Activated T-cell treated with anti-CD3 and anti-CD28 coated beads, Interleukin-2, amount 50 U/mL, for 4 hours (primary cell): ENCODE measurements around the gene LRTM2. TPM values are rescaled to one million over a fixed set of nuclear protein-coding genes. Genes with fewer than 3 reads are reported as not detected.
A peak's percentile ranks its signal among the peaks of the same experiment; 100 is the strongest.

Experiments used
- ATAC-seq, 2 donors: fragments of 200-7000 bp; cut with Tn5 transposase; one replicate each; pipeline ENCODE4 v1.10.0; 2021
- DNase-seq: peaks from one replicate; pipeline ENCODE4 v3.0.0-alpha.2; 2020
- H3K27me3 Mint-ChIP-seq: one replicate; pipeline ENCODE4 v1.8.0; 2021; ENCODE audit warnings: low read depth, mixed read lengths
- H3K36me3 Mint-ChIP-seq: one replicate; pipeline ENCODE4 v1.8.0; 2022; ENCODE audit warnings: mixed read lengths; ENCODE audit not compliant: insufficient read depth
- H3K4me1 Mint-ChIP-seq: one replicate; pipeline ENCODE4 v1.8.0; 2021; ENCODE audit warnings: low read depth, mixed read lengths
- H3K4me3 Mint-ChIP-seq: one replicate; pipeline ENCODE4 v1.8.0; 2021; ENCODE audit warnings: mild to moderate bottlenecking, moderate library complexity, mixed read lengths
- H3K9me3 Mint-ChIP-seq: one replicate; pipeline ENCODE4 v1.8.0; 2021; ENCODE audit warnings: mixed read lengths
- total RNA-seq, 3 donors: library from RNA; stranded (reverse); gene quantifications; one replicate each; pipeline ENCODE4 v1.2.1, GENCODE V29; 2021

LRTM2 gene
- total RNA-seq, 3 donors from 2014 or later, result 0.08 to 0.34 (median 0.27) TPM

GRCh38 chr12:1804545-1805332, 15.6 kb upstream of the LRTM2 start:
- ATAC-seq (peak; percentile 97 to 98), DNase-seq (peak; percentile 82)
- Mint-ChIP-seq H3K4me3 (no peak overlapping the region), H3K9me3 (peaks cover 4% of the 10 kb centered on the region), H3K27me3 (no peaks in the 10 kb centered on the region), H3K36me3 (no peaks in the 10 kb centered on the region), H3K4me1 (peaks cover 11% of the 10 kb centered on the region)

- Mint-ChIP-seq H3K4me3 (no peak overlapping the region), H3K4me1 (peaks cover 16% of the 10 kb centered on the region), H3K9me3 (peaks cover 4% of the 10 kb centered on the region), H3K36me3 (no peaks in the 10 kb centered on the region), H3K27me3 (no peaks in the 10 kb centered on the region)
- ATAC-seq (no peak), DNase-seq (no peak)
Observed at GRCh38 chr12:1805441-1806081, 14.8 kb upstream of the LRTM2 start.

GRCh38 chr12:1806301-1807086, 13.9 kb upstream of the LRTM2 start:
- ATAC-seq (no peak), DNase-seq (no peak)
- Mint-ChIP-seq H3K36me3 (no peaks in the 10 kb centered on the region), H3K27me3 (no peaks in the 10 kb centered on the region), H3K9me3 (peaks cover 4% of the 10 kb centered on the region), H3K4me1 (peaks cover 16% of the 10 kb centered on the region), H3K4me3 (no peak overlapping the region)

GRCh38 chr12:1807087-1807860, 13.1 kb upstream of the LRTM2 start:
- Mint-ChIP-seq H3K4me1 (peaks cover 16% of the 10 kb centered on the region), H3K36me3 (no peaks in the 10 kb centered on the region), H3K27me3 (no peaks in the 10 kb centered on the region), H3K4me3 (no peak overlapping the region), H3K9me3 (peaks cover 4% of the 10 kb centered on the region)
- DNase-seq (no peak), ATAC-seq (no peak)

- no peaks in the 10 kb centered on the region for H3K27me3 Mint-ChIP-seq
- peaks cover 16% of the 10 kb centered on the region for H3K4me1 Mint-ChIP-seq
- ATAC-seq (no peak), DNase-seq (no peak)
- peaks cover 4% of the 10 kb centered on the region for H3K9me3 Mint-ChIP-seq
- H3K36me3 Mint-ChIP-seq, result no peaks in the 10 kb centered on the region
- no peak overlapping the region for H3K4me3 Mint-ChIP-seq
Observed at GRCh38 chr12:1808036-1808797, 12.1 kb upstream of the LRTM2 start.

- no peaks in the 10 kb centered on the region for H3K36me3 Mint-ChIP-seq
- no peaks in the 10 kb centered on the region for H3K27me3 Mint-ChIP-seq
- H3K4me1 Mint-ChIP-seq, result peaks cover 16% of the 10 kb centered on the region
- peaks cover 4% of the 10 kb centered on the region for H3K9me3 Mint-ChIP-seq
- ATAC-seq (no peak), DNase-seq (no peak)
- no peak overlapping the region for H3K4me3 Mint-ChIP-seq
Observed at GRCh38 chr12:1808798-1809480, 11.4 kb upstream of the LRTM2 start.

- Mint-ChIP-seq H3K4me3 (no peak overlapping the region), H3K27me3 (peaks cover 2% of the 10 kb centered on the region), H3K4me1 (peaks cover 12% of the 10 kb centered on the region), H3K9me3 (no peaks in the 10 kb centered on the region), H3K36me3 (no peaks in the 10 kb centered on the region)
- ATAC-seq, result no peak
- DNase-seq, result no peak
Observed at GRCh38 chr12:1809591-1810190, 10.7 kb upstream of the LRTM2 start.

GRCh38 chr12:1810201-1810930, 10.0 kb upstream of the LRTM2 start:
- ATAC-seq (no peak), DNase-seq (no peak)
- Mint-ChIP-seq H3K36me3 (no peaks in the 10 kb centered on the region), H3K27me3 (peaks cover 2% of the 10 kb centered on the region), H3K4me3 (peak overlapping the region; percentile 31), H3K9me3 (no peaks in the 10 kb centered on the region), H3K4me1 (peaks cover 10% of the 10 kb centered on the region)

GRCh38 chr12:1810931-1811280, 9.5 kb upstream of the LRTM2 start:
- peak overlapping the region; percentile 31 for H3K4me3 Mint-ChIP-seq
- ATAC-seq, result no peak
- peaks cover 2% of the 10 kb centered on the region for H3K27me3 Mint-ChIP-seq
- DNase-seq, result no peak
- H3K9me3 Mint-ChIP-seq, result no peaks in the 10 kb centered on the region
- H3K4me1 Mint-ChIP-seq, result peaks cover 10% of the 10 kb centered on the region
- H3K36me3 Mint-ChIP-seq, result no peaks in the 10 kb centered on the region

- Mint-ChIP-seq H3K27me3 (peaks cover 3% of the 10 kb centered on the region), H3K4me3 (peak overlapping the region; percentile 31), H3K36me3 (no peaks in the 10 kb centered on the region), H3K4me1 (peaks cover 10% of the 10 kb centered on the region), H3K9me3 (no peaks in the 10 kb centered on the region)
- DNase-seq, result peak; percentile 44
- peak; percentile 51 to 69 for ATAC-seq
Observed at GRCh38 chr12:1811281-1811947, 9.0 kb upstream of the LRTM2 start.

GRCh38 chr12:1811948-1812291, 8.4 kb upstream of the LRTM2 start:
- H3K27me3 Mint-ChIP-seq, result peaks cover 4% of the 10 kb centered on the region
- peaks cover 10% of the 10 kb centered on the region for H3K4me1 Mint-ChIP-seq
- no peaks in the 10 kb centered on the region for H3K36me3 Mint-ChIP-seq
- H3K9me3 Mint-ChIP-seq, result no peaks in the 10 kb centered on the region
- ATAC-seq, result no peak
- peak overlapping the region; percentile 31 for H3K4me3 Mint-ChIP-seq
- DNase-seq, result no peak
